Gastrocnemius medialis (tissue), 4 donors: Measurements from ENCODE around the gene VWA3B. TPM values are rescaled to one million over a fixed set of nuclear protein-coding genes. Genes with fewer than 3 reads are reported as not detected.
A peak's percentile ranks its signal among the peaks of the same experiment; 100 is the strongest.

Source experiments
- ATAC-seq, 2 donors: fragments of 150-250 bp; one replicate each; pipeline ENCODE4 v1.9.1; 2016
- DNase-seq, 2 donors: peaks; one replicate each; pipeline ENCODE4 v3.0.0-alpha.2; 2019
- H3K27ac ChIP-seq, 4 donors: fragments of 200-600 bp; sonication (generic); 1 replicate in 1 of 4; 2 replicates in 3 of 4; pipeline ENCODE4 v1.5.1; 2016 to 2018; ENCODE audit warnings: mild to moderate bottlenecking in 2 of 4, moderate library complexity in 1 of 4
- H3K27me3 ChIP-seq, 3 donors: fragments of 200-600 bp; sonication (generic) in 2 of 3; 1 replicate in 1 of 3; 2 replicates in 2 of 3; pipeline versions ENCODE4 v1.5.1 to v1.6.0; 2016 to 2019; ENCODE audit warnings: mild to moderate bottlenecking in 1 of 3, moderate library complexity in 1 of 3
- H3K36me3 ChIP-seq, 2 donors: fragments of 200-600 bp; sonication (generic) in 1 of 2; one replicate each; pipeline ENCODE4 v1.5.1; 2017 to 2018
- H3K4me1 ChIP-seq, 2 donors: fragments of 200-600 bp; sonication (generic) in 1 of 2; one replicate each; pipeline ENCODE4 v1.5.1; 2016 to 2017; ENCODE audit warnings: mild to moderate bottlenecking in 2 of 2
- H3K4me3 ChIP-seq, 4 donors: fragments of 200-600 bp; sonication (generic) in 3 of 4; 1 replicate in 1 of 4; 2 replicates in 3 of 4; pipeline ENCODE4 v1.5.1; 2016 to 2019; ENCODE audit warnings: mild to moderate bottlenecking in 2 of 4
- H3K9me3 ChIP-seq, 3 donors: fragments of 200-600 bp; sonication (generic) in 2 of 3; 1 replicate in 1 of 3; 2 replicates in 2 of 3; pipeline ENCODE4 v1.5.1; 2016 to 2019
- POLR2A ChIP-seq, 2 donors: fragments of 450-650 bp; IDR thresholded peaks; one replicate each; pipeline ENCODE4 v1.6.1; 2017; ENCODE audit warnings: antibody characterized with exemption in 2 of 2, mild to moderate bottlenecking in 2 of 2, moderate library complexity in 2 of 2
- in situ Hi-C, 4 donors: fragments of 200-750 bp; cut with MboI; loops; one replicate each; pipeline versions ENCODE4 v1.15.0 to v1.8.0; 2017; ENCODE audit warnings: low sequenced_read_pairs in 4 of 4
- intact Hi-C: fragments of 100-400 bp; cut with DNase I; formaldehyde crosslinking; loops from one replicate; pipeline ENCODE4 v1.15.1; 2023; ENCODE audit warnings: low total_unique reads
- total RNA-seq, 4 donors: library from RNA; depleted of rRNA; stranded (reverse); fragments of >200 nt; gene quantifications; one replicate each; pipeline versions ENCODE4 v1.1.0 to v1.2.3, GENCODE V29; 2016
- TF ChIP-seq, protein P1 (sequence below), 5 experiments: fragments of 450-650 bp in 3 of 5; fragments of 200-600 bp in 2 of 5; sonication (generic) in 2 of 5; IDR thresholded peaks in 4 of 5; conservative IDR thresholded peaks in 1 of 5; 1 replicate in 4 of 5; 2 replicates in 1 of 5; pipeline ENCODE4 v1.5.1; 2016 to 2019; ENCODE audit warnings: antibody characterized with exemption in 5 of 5, mild to moderate bottlenecking in 3 of 5, moderate library complexity in 3 of 5

VWA3B gene
- total RNA-seq, 4 donors from 2014 or later: not detected

DNA sequence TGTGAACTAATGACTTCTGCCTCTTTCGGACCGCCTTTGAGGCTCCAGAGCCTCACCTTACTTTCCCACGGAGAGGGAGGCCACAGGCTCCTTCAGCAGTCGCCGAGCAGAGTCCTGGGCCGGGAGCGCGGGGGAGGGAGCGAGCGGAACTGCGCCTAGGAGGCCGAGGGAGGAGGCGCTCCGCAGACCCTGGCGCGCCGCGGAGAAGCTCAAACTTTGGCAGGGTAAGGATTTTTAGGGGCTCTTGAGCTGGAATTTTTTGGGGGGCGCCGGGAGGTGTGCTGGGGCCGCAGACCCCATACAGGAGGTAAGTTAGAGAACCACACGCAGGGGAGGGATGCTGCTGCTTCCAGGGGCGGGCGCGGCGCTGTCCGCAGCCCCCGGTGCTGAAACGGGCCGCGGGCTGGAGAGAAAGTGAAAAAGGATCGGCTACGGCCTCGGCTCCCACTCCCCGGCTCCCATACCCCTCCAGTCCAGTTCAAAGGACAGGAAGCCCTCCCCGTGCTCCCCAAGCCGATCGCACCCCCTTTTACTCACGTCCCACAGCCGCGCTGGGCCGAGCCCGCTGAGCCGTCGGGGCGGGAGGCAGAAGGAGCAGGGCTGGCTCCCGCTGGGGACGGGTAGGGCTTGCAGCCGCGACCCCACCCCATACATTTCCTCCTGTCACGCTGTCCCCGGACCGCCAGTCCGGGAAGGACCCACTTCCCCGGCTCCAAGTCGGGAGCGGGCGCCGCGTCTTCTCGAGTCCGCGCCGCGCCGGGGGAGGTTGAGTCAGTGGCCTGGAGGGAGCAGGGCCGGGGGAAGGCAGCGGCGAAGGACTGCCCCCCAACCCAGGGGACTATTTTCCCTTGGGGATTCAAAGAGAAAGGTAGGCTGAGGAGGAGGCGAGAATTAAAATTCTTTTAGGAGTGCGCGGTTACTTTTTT is 259.6 kb downstream of the VWA3B start, which contains the start of gene CNGA3:
Gene CNGA3, plus strand, starts transcription at position 146 of the 926 bp plus-strand sequence. CDS start 23,520 bp downstream, outside the sequence.
- in situ Hi-C loops: no loop called here
- H3K36me3 ChIP-seq: no peaks in the 10 kb centered on the region
- no peak within 1 kb of the TSS for H3K27ac ChIP-seq
- no peak for DNase-seq
- peaks cover 42 to 53% (median 49%) of the 10 kb centered on the region in 3 donors for H3K27me3 ChIP-seq
- intact Hi-C loops: no loop called here
- no peaks in the 10 kb centered on the region for H3K9me3 ChIP-seq
- H3K4me3 ChIP-seq: peak within 1 kb of the TSS in 2 of 4 donors; percentile 7 to 28
- ATAC-seq: no peak
- TF ChIP-seq, protein P1, sequence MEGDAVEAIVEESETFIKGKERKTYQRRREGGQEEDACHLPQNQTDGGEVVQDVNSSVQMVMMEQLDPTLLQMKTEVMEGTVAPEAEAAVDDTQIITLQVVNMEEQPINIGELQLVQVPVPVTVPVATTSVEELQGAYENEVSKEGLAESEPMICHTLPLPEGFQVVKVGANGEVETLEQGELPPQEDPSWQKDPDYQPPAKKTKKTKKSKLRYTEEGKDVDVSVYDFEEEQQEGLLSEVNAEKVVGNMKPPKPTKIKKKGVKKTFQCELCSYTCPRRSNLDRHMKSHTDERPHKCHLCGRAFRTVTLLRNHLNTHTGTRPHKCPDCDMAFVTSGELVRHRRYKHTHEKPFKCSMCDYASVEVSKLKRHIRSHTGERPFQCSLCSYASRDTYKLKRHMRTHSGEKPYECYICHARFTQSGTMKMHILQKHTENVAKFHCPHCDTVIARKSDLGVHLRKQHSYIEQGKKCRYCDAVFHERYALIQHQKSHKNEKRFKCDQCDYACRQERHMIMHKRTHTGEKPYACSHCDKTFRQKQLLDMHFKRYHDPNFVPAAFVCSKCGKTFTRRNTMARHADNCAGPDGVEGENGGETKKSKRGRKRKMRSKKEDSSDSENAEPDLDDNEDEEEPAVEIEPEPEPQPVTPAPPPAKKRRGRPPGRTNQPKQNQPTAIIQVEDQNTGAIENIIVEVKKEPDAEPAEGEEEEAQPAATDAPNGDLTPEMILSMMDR (IDR thresholded peaks at IDR 0.05 in 4 of 5, conservative IDR thresholded peaks at IDR 0.05 in 1 of 5): no peak
- no peak for TF ChIP-seq POLR2A (IDR thresholded peaks at IDR 0.05)
- no peaks in the 10 kb centered on the region for H3K4me1 ChIP-seq

GRCh38 chr2:98347298-98348065 is 260.5 kb downstream of the VWA3B start:
- TF ChIP-seq POLR2A (IDR thresholded peaks at IDR 0.05): no peak
- TF ChIP-seq, protein P1 (IDR thresholded peaks at IDR 0.05 in 4 of 5, conservative IDR thresholded peaks at IDR 0.05 in 1 of 5): no peak
- H3K4me1 ChIP-seq: no peaks in the 10 kb centered on the region
- H3K27ac ChIP-seq: no peak overlapping the region
- intact Hi-C loops (no loop called here), in situ Hi-C loops (no loop called here)
- H3K27me3 ChIP-seq: peaks cover 42 to 53% (median 49%) of the 10 kb centered on the region in 3 donors
- no peaks in the 10 kb centered on the region for H3K36me3 ChIP-seq
- no peaks in the 10 kb centered on the region for H3K9me3 ChIP-seq
- no peak for DNase-seq
- H3K4me3 ChIP-seq: no peak overlapping the region
- ATAC-seq: no peak

DNA sequence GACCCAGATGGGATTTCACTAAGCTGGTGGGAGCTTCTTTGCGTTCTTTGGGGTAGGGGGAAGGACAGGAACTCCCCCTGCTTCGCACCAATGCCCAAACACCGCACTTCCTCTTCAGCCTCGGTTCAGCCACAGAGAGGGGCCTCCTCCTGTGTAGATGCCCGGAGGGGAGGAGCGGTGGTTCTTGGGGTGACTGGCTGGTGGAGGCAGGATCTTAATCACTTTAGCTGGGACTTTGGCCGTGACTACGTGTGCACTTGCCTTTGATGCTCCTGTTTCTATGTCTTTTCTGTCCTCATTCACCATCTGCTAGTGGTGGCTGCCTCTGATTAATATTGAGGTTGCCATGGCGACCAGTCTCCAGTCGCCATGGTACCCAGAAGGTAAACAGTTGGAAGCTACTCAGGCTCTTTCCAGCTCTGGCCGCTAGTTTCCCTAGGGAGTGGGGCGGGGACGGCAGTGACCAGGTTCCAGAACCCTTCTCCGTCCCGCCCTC is 261.1 kb downstream of the VWA3B start:
- ATAC-seq (no peak), DNase-seq (no peak)
- intact Hi-C loops (no loop called here), in situ Hi-C loops (no loop called here)
- TF ChIP-seq, protein P1 (IDR thresholded peaks at IDR 0.05 in 4 of 5, conservative IDR thresholded peaks at IDR 0.05 in 1 of 5): no peak
- H3K4me1 ChIP-seq: no peaks in the 10 kb centered on the region
- no peaks in the 10 kb centered on the region for H3K36me3 ChIP-seq
- H3K4me3 ChIP-seq: no peak overlapping the region
- peaks cover 42 to 53% (median 49%) of the 10 kb centered on the region in 3 donors for H3K27me3 ChIP-seq
- H3K9me3 ChIP-seq: no peaks in the 10 kb centered on the region
- no peak overlapping the region for H3K27ac ChIP-seq

DNA sequence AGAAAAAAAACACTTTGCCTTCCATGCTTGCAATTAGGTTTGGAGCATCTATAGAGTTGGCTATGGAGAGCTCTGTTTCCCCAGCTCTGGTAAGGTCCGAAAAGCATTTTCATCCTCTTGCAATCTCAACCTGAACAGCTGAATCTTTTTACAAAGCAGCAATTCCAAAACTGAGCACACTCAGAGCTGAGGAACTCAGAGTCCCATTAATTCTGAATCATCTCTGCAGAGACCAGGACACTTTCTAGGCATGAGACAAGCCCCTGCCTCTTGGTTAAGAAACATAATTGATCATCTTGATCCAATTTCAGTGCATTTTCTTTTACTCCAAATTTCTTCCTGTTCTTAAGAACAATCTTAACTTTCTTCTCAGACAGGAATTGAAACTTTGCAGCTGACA is 263.4 kb downstream of the VWA3B start:
- in situ Hi-C loops: no loop called here
- no peak overlapping the region for H3K27ac ChIP-seq

More for the DNA sequence above, 263.4 kb downstream of the VWA3B start:
- Histone ChIP-seq H3K9me3 (no peaks in the 10 kb centered on the region), H3K4me1 (no peaks in the 10 kb centered on the region), H3K27me3 (peaks cover 36 to 44% (median 40%) of the 10 kb centered on the region in 3 donors), H3K36me3 (no peaks in the 10 kb centered on the region), H3K4me3 (no peak overlapping the region)
- DNase-seq (no peak), ATAC-seq (no peak)
- TF ChIP-seq, protein P1 (IDR thresholded peaks at IDR 0.05 in 4 of 5, conservative IDR thresholded peaks at IDR 0.05 in 1 of 5): no peak
- no peak for TF ChIP-seq POLR2A (IDR thresholded peaks at IDR 0.05)
- intact Hi-C loops: no loop called here
